ENCODE measurements around the gene RBM20.
"Not testable (repeated sequence)": the region's sequence is repeated elsewhere in the genome, so short reads cannot be mapped to it uniquely, and the experiment has no call there.

RBM20 gene

GRCh38 chr10:110706690-110707098 is 62.6 kb downstream of the RBM20 start:
- peak; percentile 73 for DNase-seq (ENCODE audit: low read depth)

DNA sequence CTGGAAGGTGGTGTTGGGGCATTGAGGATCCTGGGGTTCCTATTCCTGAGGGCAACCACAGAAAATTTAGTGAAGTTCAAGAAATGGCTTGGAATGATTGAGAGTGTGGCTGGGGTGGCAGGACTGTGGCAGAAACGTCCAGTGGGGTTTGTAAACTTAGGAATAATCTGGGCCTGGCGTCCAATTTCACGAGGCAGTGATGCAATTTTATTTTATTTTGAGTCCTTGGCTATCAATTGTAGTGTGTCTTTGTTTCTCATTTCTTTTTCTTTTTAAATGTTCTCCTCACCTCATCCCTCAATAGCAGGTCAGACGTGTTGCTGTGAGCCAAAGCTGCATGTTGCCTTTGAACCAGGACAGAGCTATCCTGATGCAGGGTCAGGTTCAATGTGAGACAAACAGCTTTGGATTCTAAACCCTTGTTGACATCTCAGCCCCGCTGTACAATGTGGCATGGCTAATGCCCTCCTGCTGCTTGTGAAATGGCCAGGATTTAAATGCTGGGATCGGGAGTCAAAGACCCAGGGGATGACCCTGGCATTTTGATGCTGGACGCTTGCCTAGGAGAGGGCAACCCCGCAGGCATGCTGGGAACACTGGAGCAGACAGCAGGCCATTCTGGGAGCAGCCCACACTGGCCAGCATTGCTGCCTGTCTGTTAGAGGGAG is 64.8 kb downstream of the RBM20 start:
- no peak for DNase-seq (ENCODE audit: low read depth)

- no peak for DNase-seq (ENCODE audit: low read depth)
These were observed 65.3 kb downstream of the RBM20 start for GRCh38 chr10:110709444-110709828.

GRCh38 chr10:110709964-110710587 is 65.9 kb downstream of the RBM20 start:
- DNase-seq (ENCODE audit: low read depth), result no peak

- no peak for DNase-seq (ENCODE audit: low read depth)
These were observed 66.5 kb downstream of the RBM20 start for GRCh38 chr10:110710621-110711020.

DNA sequence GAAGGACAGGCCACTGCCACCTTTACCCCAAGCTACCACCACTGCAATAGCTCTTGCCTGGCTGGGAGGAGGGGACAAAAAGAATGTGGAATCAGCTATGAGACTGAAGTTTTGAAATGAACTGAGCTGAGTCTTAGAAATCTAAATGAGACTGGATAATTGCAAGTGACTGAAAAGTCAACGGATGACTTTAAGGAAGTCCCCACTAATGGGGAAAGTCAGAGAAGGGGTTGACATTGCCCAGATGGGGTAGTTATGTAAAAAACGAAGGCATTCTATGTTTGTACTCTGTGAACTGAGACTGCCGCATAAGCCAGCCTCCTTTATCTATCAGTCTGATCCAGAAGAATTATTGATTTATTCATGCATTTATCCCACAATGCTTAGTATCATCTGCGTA is 67.2 kb downstream of the RBM20 start:
- no peak for DNase-seq (ENCODE audit: low read depth)

GRCh38 chr10:110714356-110714755 is 70.2 kb downstream of the RBM20 start:
- DNase-seq (ENCODE audit: low read depth), result no peak

- no peak for DNase-seq (ENCODE audit: low read depth)
These were observed 73.8 kb downstream of the RBM20 start for GRCh38 chr10:110717781-110718589.

DNA sequence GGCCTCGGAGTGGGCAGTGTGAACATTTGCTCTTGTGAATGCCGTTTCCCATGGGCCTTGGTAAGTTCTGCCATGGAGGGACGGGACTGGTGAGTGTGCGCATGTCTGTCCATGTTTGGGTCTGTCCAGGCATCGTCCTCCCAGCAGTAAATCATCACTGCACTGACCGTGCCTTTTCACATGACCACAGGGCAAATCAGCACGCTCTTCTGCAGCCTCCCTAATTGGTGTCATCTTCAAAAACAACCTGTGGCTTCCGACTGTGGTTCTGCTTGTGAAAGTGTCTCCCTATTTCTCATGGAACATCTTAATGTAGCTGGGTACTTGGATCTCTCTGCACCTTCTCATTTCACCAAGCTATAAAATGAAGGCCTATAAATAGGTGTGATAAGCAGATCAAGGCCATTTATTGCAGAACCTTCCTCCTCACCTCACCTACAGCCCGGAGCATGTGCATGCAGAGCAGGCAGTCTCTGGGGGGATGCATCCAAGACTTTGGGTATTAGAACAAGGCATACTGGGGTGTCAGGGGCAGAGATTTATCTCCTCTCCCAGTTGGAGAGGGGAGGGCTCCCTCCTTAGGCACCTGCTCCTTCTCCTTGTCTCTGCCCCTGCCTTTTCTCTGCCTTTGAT is 77.4 kb downstream of the RBM20 start:
- DNase-seq (ENCODE audit: low read depth), result no peak

DNA sequence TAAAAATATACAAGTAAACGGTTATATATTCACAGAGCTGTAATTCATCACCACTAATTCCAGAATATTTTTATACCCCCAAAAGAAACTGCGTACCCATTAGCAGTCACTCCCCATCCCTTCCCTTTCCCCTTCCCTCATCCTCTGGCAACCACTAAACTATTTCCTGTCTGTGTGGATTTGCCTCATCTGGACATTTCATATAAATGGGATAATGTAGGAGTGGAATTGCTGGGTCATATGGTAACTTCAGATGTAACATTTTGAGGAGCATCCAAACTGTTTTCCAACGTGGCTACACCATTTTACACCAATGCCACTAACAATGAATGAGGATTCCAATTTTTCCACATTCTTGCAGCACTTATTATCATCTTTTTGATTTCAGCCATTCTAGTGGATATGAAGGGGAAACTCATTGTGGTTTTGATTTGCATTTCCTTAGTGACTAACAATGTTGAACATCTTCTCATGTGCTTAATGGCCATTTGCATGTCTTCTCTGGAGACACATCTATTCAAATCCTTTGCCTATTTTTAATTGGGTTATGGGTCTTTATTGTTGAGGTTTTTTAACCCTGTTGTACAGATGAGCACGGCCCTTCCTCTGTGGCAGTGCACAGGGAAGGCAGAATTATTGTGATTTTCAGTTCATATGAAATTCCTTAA is 79.2 kb downstream of the RBM20 start:
- no peak for DNase-seq (ENCODE audit: low read depth)

- DNase-seq (ENCODE audit: low read depth), result no peak
These were observed 80.2 kb downstream of the RBM20 start for GRCh38 chr10:110724116-110724921.

GRCh38 chr10:110724937-110725336 is 80.8 kb downstream of the RBM20 start:
- no peak for DNase-seq (ENCODE audit: low read depth)

GRCh38 chr10:110725801-110726630 is 81.9 kb downstream of the RBM20 start:
- no peak for DNase-seq (ENCODE audit: low read depth)

GRCh38 chr10:110727785-110728184 is 83.6 kb downstream of the RBM20 start:
- DNase-seq (ENCODE audit: low read depth), result not testable (repeated sequence)

- no peak for DNase-seq (ENCODE audit: low read depth)
These were observed 86.4 kb downstream of the RBM20 start for GRCh38 chr10:110730345-110731050.

- no peak for DNase-seq (ENCODE audit: low read depth)
These were observed 89.2 kb downstream of the RBM20 start for GRCh38 chr10:110733218-110733952.

DNA sequence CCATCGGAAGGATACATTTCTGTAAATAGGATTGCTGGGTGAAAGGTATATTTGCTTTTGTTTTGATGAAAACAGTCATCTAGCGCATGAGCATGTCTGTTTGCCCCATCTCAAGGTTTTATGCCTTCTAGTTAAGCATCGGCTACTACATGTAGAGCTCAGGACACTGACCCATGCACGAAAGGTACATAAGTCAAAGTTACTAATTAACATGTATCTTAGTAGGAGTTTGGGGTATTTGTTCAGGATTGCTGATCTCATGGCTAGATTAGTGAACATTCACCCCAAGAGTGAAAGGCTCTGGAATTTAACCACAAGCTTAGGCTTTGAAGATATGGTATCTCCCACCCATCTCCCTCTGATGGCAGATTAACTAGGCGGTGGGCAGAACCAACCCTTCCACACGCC is 91.5 kb downstream of the RBM20 start:
- DNase-seq (ENCODE audit: low read depth), result no peak

- no peak for DNase-seq (ENCODE audit: low read depth)
These were observed 93.9 kb downstream of the RBM20 start for GRCh38 chr10:110737886-110738634.
